Measurements from ENCODE around the gene UTP4.

GRCh38 chr16:69131839-69132423, 518 bp upstream of the UTP4 start:
- TF ChIP-seq MAX (IDR thresholded peaks at IDR 0.05) (no peak), CEBPB (IDR thresholded peaks at IDR 0.05) (no peak), REST (IDR thresholded peaks at IDR 0.05; ENCODE audit: low read depth) (no peak), EP300 (IDR thresholded peaks at IDR 0.05; ENCODE audit: borderline replicate concordance) (no peak), FOXM1 (IDR thresholded peaks at IDR 0.05; ENCODE audit: borderline replicate concordance, low read depth) (no peak), USF1 (IDR thresholded peaks at IDR 0.05) (no peak), YY1 (IDR thresholded peaks at IDR 0.05; ENCODE audit: low read depth) (no peak), TEAD4 (IDR thresholded peaks at IDR 0.05) (no peak; the same call in 1 of the 2 replicates), TAF1 (IDR thresholded peaks at IDR 0.05; ENCODE audit: low read depth) (no peak; the same call in 1 of the 2 replicates), EGR1 (IDR thresholded peaks at IDR 0.05) (peak; percentile 63), TCF12 (IDR thresholded peaks at IDR 0.05; ENCODE audit: low read depth) (no peak), ZBTB7A (IDR thresholded peaks at IDR 0.05; ENCODE audit: low read depth) (0 out of 2 replicates have a peak, but pooled peaks have one; percentile 35), NFIC (IDR thresholded peaks at IDR 0.05) (no peak; the same call in 1 of the 2 replicates), RAD21 (IDR thresholded peaks at IDR 0.05; ENCODE audit: low read depth) (no peak)
